Left renal cortex interstitium (tissue), 4 donors: Measurements from ENCODE around the gene LSR. TPM values are rescaled to one million over a fixed set of nuclear protein-coding genes. Genes with fewer than 3 reads are reported as not detected.

Experiments
- DNase-seq, 4 donors: peaks; one replicate each; pipeline ENCODE4 v3.0.0-alpha.2; 2013; ENCODE audit warnings: low read depth in 4 of 4, low spot score in 2 of 4, missing footprints in 1 of 4
- polyA plus RNA-seq, 4 donors: library from polyadenylated mRNA; unstranded; fragments of 120-200 nt; gene quantifications; one replicate each; pipeline ENCODE4 v1.2.1, GENCODE V29; 2013; ENCODE audit not compliant: insufficient read length in 4 of 4

Gene LSR
- polyA plus RNA-seq, 4 donors, result 49.9 to 73.2 (median 59.6) TPM

DNA sequence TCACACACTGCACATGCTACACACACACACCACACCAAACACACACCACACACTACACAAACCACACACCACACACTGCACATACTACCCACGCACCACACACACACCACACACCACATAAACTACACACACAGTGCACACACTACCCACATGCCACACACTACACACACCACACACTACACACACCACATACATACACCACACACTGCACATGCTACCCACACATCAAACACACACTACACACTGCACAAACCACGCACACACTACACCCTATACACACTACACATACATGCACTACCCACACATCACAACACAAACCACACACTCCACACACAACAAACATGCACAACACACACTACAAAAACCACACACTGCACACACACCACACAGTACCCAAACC lies 49.1 kb downstream of the LSR start:
- DNase-seq, result no peak

DNA sequence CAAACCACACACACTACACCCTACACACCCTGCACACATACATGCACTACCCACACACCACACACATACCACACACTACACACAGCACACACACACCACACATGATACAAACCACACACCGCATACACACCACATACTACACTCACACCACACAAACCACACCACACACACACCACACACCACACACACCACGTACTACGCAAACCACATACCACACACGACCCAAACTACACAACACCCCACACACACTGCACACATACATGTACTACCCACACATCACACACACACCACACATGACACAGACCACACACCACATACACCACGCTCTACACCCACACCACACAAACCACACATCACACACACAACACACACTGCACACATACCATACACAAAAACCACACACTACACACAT lies 49.8 kb downstream of the LSR start:
- DNase-seq, result no peak

DNA sequence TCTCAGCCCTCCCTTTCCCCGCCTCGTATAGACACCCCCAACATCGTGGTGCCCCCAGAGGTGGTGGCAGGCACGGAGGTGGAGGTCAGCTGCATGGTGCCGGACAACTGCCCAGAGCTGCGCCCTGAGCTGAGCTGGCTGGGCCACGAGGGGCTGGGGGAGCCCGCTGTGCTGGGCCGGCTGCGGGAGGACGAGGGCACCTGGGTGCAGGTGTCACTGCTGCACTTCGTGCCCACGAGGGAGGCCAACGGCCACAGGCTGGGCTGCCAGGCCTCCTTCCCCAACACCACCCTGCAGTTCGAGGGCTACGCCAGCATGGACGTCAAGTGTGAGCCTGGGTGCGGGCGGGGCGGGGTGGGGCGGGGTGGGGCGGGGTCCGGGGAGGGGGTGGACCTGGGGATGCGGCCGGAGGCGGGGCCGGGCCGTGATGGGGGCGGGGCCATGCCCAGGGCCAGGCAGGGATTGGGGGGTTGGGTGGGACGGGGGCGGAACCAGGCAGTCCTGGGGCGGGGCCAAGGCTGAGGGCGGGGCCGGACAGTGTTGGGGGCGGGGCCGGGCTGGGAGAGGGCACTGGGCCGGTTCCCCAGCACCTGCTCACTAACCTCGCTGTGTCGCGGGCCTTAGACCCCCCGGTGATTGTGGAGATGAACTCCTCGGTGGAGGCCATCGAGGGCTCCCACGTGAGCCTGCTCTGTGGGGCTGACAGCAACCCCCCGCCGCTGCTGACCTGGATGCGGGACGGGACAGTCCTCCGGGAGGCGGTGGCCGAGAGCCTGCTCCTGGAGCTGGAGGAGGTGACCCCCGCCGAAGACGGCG lies 50.9 kb downstream of the LSR start:
- no peak for DNase-seq

DNA sequence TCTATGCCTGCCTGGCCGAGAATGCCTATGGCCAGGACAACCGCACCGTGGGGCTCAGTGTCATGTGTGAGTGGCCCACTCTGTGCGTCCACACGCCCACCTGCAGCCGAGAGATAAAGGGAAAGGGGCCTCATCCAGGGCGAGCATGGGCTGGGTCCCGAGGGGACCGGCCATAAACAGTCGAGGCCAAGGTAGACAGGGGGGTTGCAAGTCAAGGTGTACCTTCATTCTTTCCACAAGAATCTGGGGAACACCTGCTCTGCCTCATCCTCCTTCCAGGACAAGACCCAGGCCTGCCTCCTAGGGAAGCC lies 51.5 kb downstream of the LSR start:
- DNase-seq, result no peak

DNA sequence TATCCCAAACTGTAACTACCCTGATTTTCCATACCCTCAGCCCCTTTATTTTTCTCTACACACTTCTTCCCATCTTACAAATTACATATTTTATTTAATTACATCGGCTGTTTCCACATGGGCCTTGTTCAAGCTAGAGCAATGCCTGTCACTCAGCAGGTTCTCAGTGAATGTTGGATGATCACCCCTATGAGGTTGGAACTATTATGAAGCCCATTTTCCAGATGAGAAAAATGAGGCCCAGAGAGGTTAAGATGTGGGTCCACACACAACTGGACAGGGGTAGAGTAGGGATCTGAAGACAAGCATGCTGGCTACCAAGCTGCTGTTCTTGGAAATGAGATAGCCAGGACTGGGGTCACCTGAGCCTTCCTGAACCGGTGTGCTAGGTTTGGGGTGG lies 53.2 kb downstream of the LSR start:
- no peak for DNase-seq

DNA sequence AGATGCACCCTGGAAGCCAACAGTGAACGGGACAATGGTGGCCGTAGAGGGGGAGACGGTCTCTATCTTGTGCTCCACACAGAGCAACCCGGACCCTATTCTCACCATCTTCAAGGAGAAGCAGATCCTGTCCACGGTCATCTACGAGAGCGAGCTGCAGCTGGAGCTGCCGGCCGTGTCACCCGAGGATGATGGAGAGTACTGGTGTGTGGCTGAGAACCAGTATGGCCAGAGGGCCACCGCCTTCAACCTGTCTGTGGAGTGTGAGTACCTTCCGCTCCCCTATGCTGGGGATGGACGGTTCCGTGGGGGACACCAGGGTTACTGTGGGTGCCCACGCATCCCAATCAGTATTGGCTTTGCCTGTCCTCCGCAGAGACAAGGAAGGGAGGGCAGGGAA lies 53.6 kb downstream of the LSR start:
- no peak for DNase-seq

DNA sequence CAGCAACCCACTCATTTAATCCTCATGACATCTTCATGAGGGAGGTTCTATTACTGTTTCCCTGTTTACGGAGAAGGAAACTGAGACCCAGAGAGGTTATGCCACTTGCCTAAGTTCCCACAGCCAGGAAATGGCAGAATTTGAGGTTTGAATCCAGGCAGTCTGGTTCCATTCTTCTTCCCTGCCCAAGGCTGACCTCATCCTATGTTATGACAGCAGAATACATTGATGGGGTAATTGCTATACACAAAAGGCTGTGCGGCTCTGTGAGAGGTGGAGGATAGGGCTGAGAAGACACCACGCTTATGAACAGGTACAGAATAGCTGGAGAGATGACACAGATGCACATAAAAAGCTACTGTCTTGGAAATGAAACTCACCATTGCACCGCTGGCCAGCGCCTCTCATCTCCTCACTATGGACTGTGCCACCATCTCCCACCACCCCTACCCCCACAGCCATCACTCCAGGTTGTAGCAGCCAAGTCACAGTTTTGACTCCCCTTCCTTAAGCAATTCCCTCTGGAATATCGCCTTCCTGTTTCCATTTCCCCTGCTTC lies 54.6 kb downstream of the LSR start:
- DNase-seq, result no peak

DNA sequence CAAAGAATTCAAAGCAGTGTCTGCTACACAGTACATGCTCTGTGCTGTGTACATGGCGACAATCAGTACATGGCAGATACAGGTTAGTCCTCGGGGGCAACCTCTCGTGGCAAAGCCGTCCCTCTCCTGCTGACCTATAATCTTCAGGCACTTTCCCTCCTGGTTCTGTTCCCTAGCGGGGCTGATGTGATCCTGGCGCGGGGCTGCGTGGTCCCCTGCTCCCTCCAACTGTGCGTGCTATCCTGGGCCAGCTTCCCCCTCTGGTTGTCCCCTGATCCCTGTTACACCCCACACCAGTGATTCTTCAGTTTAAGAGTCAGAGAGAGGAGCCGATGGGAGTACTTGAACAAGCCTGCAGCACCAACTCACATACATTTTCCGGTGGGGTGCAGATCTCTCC lies 55.2 kb downstream of the LSR start:
- no peak for DNase-seq

DNA sequence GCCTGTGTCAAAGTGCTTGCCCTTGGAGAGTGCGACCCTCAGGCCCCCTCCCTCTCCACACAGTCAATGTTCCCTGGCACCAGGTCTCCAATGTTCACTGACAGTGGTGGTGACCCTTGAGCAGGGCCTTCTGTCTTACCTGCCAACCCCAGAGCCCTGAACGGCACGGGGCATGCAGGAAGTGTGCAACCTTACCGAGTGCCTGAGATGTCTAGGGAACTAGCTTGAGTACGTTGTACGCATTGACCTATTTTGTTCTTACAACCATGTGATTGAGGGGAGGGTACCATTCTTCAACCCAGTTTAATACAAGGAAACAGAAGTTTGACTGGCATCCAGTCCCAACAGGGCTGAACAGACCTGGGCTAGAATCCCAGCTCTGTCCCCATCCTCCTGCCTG lies 56.4 kb downstream of the LSR start:
- DNase-seq, result no peak

DNA sequence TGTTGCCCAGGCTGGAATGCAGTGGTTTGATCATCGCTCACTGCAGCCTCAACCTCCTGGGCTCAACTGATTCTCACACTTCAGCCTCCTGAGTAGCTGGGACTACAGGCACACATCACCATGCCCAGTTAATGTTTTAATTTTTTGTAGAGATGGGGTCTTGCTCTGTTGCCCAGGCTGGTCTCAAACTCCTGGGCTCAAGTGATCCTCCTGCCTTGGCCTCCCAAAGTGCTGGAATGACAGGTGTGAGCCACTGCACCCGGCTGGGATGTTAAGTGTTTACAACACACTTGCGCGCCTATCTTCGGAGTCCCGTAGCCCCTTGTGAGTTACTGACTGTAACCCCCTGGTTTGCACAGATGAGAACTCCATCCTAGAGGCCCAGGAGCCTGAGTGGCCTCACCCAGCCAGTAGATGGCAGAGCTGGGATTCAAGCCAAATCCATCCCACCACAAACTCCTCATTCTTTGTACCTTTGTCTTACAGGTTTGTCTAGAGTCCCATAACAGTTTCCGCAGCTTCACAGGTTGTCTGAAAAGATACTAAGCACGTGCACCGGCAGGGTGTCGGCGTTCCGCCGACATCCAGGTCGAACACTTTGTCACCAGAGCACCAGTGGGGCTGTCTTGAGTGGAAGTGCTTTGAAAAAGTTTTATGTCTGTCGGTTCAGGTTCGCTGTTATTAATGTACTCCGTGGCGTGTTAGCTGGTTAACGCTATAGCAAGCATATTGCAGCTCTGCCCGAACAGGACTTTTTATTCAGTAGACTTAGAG lies 57.9 kb downstream of the LSR start:
- DNase-seq, result no peak

DNA sequence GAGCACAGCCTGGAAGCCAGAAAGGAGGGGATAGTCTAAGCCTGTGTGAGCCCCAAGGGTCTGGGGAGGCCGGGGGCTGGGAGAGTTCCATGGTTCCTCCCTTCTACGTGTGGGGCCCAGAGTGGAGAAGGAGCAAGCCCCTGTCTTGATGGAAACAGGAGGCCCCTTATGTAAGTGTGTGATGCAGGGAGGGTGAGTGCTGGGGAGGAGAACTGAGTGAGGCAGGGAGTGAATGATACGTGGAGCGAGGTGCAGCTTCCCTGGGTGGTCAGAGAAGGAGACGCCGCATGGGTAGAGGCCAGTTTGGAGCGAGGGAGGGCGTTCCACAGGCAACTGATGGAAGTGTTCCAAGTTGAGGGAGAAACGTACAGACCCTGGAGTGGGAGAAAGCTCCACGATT lies 59.1 kb downstream of the LSR start:
- DNase-seq, result no peak

DNA sequence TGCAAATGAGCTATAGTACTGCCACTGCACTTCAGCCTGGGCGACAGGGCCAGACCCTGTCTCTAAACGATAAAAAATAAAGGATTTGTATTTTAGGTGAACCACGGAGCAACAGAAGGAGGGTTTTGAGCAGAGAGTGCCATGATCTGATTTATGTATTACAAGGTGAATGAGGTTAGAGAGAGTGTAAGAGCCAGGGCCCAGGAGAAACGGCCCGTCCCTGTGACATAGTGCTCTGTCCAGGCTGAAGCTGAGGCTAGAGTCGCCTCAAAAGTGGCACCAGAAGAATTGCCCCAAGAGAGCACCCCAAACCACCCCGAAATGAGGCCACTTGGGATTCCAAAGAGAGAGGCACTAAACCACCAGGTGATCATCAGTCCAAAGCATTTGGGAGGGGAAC lies 60.1 kb downstream of the LSR start:
- DNase-seq, result no peak

DNA sequence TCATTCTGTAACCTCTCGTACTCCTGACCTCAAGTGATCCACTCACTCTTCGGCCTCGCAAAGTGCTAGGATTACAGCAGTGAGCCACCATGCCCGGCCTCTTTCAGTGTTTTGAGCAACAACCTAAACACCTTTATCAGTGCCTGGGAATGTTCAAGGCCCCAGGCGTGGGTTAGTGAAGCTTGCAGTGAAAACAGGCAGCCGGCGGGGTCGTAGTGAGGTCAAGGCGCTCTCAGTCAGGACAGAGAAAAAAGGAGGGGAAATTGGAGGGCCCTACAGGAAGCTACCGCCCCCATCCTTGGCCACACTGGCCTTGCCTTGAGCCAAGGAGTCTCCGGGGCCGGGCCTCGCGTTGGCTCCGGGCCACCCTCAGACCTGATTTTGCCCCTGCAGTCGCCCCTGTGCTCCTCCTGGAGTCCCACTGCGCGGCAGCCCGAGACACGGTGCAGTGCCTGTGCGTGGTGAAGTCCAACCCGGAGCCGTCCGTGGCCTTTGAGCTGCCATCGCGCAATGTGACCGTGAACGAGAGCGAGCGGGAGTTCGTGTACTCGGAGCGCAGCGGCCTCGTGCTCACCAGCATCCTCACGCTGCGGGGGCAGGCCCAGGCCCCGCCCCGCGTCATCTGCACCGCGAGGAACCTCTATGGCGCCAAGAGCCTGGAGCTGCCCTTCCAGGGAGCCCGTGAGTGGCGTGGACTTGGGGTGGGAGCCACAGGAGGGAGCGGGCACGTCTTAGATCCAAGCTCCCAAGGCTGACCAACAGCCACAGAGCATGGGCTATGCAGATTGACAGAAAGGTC lies 60.9 kb downstream of the LSR start:
- peak in 3 of 4 donors; percentile 50 to 77 (median 66) for DNase-seq

DNA sequence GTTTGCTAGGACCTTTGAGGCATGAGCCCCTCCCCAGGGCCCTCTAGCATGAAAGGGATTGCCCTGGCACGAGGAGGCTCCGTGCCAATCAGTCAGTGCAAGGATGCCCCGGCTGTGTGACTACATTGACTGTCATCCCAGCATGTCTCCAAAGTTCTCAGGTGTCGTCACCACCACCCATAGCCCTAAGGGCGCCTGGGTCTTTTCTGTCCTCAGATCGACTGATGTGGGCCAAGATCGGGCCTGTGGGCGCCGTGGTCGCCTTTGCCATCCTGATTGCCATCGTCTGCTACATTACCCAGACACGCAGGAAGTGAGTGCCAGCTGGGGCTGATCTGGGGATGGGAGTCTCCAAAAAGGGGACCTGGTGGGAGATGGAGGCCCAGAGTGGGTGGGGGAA lies 61.5 kb downstream of the LSR start:
- no peak for DNase-seq

DNA sequence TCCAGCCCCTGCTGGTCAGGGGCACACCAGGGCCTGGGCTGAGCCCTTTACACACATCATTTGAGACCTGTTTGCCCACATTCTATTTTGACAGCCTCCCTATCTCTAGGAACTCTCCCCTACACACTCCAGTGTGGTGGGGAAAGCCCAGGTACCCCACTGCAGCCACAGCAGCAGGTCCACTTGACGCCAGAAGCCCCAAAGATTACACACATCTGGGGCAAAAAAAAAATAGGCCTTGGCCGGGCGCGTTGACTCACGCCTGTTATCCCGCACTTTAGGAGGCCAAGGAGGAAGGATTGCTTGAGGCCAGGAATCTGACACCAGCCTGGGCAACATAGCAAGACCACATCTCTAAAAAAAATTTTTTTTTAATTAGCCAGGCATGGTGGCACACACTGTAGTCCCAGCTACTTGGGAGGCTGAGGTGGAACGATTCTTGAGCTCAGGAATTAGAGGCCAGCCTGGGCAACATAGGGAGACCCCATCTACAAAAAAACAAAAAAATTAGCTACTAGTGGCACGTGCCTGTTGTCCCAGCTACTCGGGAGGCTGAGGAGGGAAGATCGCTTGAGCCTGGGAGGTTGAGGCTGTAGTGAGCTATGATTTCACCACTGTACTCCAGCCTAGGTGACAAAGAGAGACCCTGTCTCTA lies 62.1 kb downstream of the LSR start:
- no peak for DNase-seq

DNA sequence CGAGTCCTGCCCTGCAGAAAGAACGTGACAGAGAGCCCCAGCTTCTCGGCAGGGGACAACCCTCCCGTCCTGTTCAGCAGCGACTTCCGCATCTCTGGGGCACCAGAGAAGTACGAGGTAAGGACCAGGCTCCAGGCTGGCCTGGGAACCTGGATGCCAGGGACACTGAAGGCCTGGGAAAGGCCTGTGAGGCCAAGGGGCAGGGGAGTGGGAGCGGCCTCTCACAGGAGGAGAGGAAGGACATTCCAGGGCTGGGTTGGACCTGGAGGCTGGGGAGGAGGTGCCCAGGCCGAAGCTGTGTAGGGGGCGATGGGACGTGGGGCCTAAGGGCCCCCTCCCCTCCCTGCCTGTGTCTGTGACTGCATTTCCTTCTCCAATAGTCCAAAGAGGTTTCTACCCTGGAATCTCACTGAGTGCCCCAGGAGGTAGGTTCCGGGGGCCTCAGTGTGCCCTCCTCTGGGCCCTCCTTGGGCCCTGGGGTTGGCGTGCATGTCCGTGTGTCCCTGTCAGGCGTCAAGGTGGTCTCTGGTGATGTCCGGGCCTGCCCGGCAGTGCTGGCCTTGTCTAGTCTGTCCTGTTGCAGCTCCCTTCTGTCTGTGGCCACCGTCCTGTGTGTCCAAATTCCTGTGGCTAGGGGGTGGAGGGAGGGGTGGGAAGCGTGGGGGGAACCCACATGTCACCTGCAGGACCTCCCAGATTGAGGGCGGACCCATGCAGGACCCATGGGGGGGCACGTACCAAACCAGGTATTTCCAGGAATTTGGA lies 63.3 kb downstream of the LSR start:
- no peak for DNase-seq

DNA sequence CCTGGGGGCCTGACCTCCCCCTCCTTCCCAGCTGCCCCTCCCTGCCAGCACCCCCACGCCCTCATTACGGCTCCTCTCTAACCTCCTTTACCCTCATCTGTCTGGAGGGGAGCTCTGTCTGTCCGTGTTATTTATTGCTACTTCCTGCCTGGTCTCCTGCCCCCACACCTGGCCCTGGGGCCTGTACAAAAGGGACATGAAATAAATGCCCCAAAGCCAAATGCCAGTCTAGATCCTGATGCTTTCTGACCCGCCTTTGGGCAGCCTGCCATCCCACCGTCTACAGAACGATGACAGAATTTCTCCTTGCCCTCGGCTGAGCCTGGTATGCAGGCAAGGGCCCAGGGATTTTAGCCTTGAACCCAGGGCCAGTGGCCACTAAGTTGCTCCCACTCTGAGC lies 64.8 kb downstream of the LSR start:
- no peak for DNase-seq

DNA sequence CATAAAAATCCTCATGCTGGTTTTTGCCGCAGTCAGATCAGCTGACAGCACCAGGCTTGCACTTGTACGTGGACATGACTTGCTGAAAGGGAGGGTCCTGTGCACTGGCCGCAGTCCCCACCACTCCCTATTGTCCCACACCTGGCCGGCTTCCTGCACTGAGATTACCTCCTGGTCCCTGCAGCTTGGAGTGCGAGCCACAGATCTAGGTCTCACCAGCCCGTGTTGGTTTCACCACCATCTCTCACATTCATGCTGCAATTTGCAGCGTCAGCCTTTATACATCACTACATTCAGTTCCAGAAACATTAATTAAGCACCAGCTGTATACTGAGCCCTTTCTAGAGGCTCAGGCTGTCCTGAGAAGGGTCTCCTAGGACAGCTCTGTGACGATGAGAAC lies 65.2 kb downstream of the LSR start:
- DNase-seq, result no peak

DNA sequence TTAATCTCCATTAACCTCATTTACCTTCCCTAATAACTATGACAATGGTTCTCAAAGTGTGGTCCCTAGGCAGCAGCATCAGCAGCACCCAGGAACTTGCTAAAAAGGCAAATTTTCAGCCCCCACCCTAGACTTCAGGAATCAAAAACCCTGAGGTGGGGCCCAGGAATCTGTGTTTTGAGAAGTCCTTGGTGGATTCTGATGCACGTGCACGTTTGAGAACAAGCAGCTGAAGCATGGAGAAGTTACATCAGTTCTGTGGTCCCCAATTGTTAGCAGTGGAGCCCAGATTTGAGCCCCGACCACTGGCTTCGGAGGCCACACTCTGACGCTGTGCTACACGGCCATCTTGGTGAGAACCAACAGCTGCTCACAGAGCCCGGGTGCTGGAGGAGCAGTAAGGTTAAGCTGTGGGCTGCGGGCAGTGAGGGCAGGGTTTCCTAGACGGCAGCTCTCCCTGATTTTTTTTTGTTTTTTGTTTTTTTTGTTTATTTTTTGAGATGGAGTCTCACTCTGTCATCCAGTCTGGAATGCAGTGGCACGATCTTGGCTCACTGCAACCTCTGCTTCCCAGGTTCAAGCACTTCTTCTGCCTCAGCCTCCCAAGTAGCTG lies 66.2 kb downstream of the LSR start:
- no peak for DNase-seq

DNA sequence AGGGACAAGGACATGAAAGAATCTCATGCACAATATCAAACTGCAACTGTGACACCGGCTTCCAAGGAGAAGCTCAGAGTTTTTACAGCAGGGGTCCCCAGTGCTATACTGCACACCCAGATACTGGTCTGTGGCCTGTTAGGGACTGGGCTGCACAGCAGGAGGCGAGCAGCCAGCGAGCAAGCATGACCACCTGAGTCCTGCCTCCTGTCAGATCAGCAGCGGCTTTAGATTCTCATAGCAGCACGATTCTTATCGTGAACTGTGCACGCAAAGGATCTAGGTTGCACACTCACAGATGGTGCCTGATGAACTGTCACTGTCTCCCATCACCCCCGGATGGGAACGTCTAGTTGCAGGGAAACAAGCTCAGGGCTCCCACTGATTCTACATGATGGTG lies 67.1 kb downstream of the LSR start:
- DNase-seq, result no peak
